HG03432 (cell line): ENCODE measurements around the gene CHCHD6.
A peak's percentile ranks its signal among the peaks of the same experiment; 100 is the strongest.

Experiments
- ATAC-seq: cut with Tn5 transposase; IDR thresholded peaks from one replicate; pipeline ENCODE4 v1.9.1; 2021; ENCODE audit warnings: mild to moderate bottlenecking, moderate library complexity; ENCODE audit not compliant: unreplicated experiment

The CHCHD6 gene

GRCh38 chr3:126668450-126669401 lies 35.3 kb upstream of the CHCHD6 start:
- ATAC-seq: no peak

GRCh38 chr3:126671521-126671920 lies 32.5 kb upstream of the CHCHD6 start:
- ATAC-seq: no peak

DNA sequence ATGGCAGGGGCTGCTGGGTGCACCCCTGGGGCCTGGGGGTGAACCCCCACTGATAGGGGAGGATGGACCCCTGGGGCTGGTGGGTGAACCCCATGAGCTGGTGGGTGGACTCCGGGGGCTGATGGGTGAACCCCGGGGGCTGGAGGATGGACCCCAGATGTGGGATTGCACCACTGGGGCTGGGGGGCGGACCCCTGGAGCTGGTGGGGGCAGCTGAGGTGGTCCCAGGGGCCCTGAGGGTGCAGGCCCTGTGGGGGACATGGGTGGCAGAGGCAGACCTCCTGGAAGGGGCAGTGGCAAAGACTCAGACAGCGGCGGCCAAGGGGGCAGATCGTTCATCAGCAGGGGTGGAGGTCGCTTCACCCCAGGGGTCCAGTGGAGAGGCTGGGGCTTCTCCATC lies 31.7 kb upstream of the CHCHD6 start:
- ATAC-seq: no peak

DNA sequence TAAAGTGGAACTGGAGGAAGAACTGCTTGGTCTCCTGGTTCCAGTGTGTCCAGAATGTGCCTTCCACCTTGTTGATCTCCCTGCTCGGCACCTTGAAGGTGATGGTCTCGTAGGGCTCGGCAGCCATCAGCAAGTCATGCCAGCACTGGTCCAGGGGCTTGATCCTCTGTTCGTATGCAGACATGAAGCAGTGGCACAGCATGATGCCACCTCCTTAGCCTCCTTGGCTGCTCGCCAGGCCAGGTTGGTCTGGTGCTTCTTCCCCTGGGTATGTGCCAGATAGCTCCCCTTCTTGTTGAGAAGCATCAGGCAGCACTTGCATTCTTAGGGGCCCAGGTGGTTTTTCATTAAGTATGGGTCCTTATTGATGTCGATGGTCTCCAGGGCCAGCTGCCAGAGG lies 31.3 kb upstream of the CHCHD6 start:
- no peak for ATAC-seq

GRCh38 chr3:126676919-126677705 lies 26.9 kb upstream of the CHCHD6 start:
- ATAC-seq: no peak

- no peak for ATAC-seq
Measured at GRCh38 chr3:126677862-126678503, 26.1 kb upstream of the CHCHD6 start.

- no peak for ATAC-seq
Measured at GRCh38 chr3:126678693-126679317, 25.2 kb upstream of the CHCHD6 start.

- ATAC-seq: peak; percentile 63
Measured at GRCh38 chr3:126679318-126679751, 24.7 kb upstream of the CHCHD6 start.

DNA sequence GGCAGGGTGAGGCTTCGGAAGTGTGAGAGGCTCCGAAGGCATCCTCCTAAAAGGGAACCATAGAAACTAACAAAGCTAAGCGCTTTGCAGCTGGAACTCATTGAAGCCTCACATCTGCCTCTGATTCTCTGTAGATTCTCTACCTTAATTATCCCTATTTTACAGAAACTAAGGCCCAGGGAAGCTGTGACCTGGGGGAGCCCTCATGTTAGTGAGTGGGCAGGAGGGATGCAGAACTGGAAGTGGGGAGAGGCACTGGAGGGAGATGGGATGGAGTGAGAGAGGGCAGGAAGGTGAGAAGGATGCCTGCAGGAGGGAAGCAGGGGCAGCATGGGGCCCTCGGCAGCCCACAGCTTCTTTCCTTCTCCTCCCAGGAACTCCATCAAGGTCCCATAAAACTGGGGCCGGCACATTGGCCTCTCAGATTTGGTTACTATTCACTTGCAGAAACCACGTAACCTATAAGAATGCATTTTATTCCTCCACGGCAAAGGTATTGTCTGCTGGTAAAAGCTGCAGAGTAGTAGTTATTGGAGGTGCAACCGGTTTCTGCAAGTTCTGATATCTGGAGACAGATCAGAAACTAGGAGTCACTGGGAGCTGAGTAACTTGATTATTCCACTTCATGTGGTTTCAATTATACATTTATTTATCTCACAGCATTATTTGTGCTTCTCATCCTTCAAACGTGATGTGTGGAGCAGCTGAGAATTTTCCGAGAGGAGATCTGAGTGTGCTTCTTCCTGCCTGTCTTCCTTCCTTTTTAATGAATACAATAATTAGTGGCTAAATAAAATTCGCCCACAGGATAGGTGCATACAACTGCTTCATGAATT lies 24.0 kb upstream of the CHCHD6 start:
- no peak for ATAC-seq

GRCh38 chr3:126680667-126681055 lies 23.4 kb upstream of the CHCHD6 start:
- no peak for ATAC-seq

- ATAC-seq: no peak
Measured at GRCh38 chr3:126682009-126682408, 22.0 kb upstream of the CHCHD6 start.

- ATAC-seq: no peak
Measured at GRCh38 chr3:126683069-126683468, 21.0 kb upstream of the CHCHD6 start.

DNA sequence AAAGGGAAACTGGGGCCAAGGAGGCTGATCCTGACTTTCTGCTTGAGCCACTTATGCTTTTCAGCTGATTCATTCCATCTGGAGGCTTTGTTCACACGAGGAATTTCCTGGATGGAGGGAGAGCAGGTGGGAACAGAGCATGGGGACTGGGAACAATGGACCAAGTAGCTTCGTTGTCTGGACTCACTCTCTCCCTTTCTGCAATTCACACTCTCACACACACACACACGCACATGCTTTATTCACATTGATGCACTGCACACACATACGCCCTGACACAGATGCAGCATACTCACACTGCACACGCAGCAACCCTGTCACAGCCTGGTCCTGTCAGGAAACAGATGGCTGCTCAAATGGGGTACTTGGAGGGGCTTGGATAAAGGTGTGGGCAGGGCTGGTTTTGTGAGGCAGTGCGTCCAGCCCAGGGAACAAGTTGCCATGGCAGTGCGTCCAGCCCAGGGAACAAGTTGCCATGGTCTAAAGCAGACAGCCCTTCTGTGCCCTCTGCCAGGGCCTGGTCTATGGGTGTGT lies 19.8 kb upstream of the CHCHD6 start:
- ATAC-seq: no peak

- no peak for ATAC-seq
Measured at GRCh38 chr3:126685021-126685420, 19.0 kb upstream of the CHCHD6 start.

DNA sequence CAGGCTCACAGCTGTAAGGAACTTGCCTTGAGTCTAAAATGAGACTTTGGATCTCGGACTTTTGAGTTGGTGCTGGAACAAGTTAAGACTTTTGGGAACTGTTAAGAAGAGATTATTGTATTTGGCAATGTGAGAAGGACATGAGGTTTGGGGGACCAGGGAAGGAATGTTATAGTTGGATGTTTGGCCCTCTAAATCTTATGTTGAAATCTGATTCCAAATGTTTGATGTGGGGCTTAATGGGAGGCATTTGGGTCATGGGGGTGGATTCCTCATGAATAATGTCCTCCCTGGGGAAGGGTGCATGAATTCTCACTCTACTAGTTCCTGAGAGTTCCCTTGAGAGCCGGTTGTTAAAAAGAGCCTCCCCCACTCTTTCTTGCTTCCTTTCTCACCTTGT lies 18.5 kb upstream of the CHCHD6 start:
- no peak for ATAC-seq

- no peak for ATAC-seq
Measured at GRCh38 chr3:126691765-126692164, 12.3 kb upstream of the CHCHD6 start.

DNA sequence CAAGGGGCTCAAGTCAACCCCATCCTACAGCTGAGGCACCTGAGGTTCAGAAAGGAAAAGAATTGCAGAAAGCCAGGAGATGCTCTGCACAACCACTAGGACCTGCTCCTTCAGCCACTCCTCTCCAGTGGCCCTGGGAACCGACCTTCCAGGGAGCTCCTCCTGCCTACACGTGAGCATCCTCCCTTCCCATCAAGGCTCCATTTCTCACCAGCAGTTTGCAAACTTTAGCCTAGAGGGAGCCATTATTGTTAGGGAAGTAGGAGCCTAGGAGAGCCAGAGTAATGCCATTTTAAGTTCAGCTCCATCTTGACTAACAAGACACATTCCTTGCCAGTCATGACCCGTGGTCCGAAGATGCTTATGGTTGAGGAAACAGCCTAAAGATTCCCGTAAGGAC lies 11.2 kb upstream of the CHCHD6 start:
- no peak for ATAC-seq

DNA sequence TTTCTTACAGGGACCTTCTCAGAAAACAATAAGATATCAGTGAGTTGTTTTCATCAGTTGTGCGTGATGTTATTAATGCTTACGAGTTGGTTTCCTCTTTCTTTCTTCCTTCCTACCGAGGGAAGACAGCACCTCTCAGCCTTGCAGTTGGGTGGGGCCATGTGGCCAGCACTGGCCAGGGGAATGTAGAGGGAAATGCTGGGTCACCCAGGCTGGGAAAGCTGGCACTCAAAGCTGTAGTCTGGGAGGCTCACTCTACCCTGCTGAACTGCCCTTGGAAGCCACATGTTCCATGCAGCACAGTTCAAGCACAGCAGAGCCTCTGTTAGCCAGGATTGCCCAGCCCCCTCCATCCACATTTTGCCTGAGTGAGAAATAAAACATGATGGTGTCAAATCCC lies 10.1 kb upstream of the CHCHD6 start:
- no peak for ATAC-seq

GRCh38 chr3:126696701-126697267 lies 7.3 kb upstream of the CHCHD6 start:
- ATAC-seq: no peak
